HFF-Myc (cell line): ENCODE data around the gene NSMCE4A.

ENCODE experiments used
- DNase-seq: peaks from one replicate; pipeline ENCODE4 v3.0.0-alpha.2; 2011; ENCODE audit warnings: low read depth; ENCODE audit errors: extremely low read depth
- H3K4me3 ChIP-seq: replicated peaks from 2 replicates; pipeline ENCODE4 v1.5.1; 2011; ENCODE audit warnings: low read depth, mild to moderate bottlenecking, control low read depth, low read length
- CTCF ChIP-seq: IDR thresholded peaks from 2 replicates; pipeline ENCODE4 v1.5.1; 2012; ENCODE audit warnings: mild to moderate bottlenecking, low read depth, low read length, control low read depth; ENCODE audit errors: missing control alignments

NSMCE4A gene

GRCh38 chr10:121988361-121989324 is 13.6 kb upstream of the NSMCE4A start, which contains the start of gene TACC2:
TSS of gene TACC2 (plus strand) at chr10:121989163. CDS start at chr10:122021982, 32,819 bp downstream.
- H3K4me3 ChIP-seq, result no peak within 1 kb of the TSS
- no peak for TF ChIP-seq CTCF
- no peak for DNase-seq

GRCh38 chr10:121984463-121984862 is 9.4 kb upstream of the NSMCE4A start:
- TF ChIP-seq CTCF, result no peak
- no peak for DNase-seq
- H3K4me3 ChIP-seq, result no peak overlapping the region

- H3K4me3 ChIP-seq, result no peak overlapping the region
- TF ChIP-seq CTCF, result no peak
- no peak for DNase-seq
These were observed 8.8 kb upstream of the NSMCE4A start for GRCh38 chr10:121983852-121984251.

GRCh38 chr10:121981346-121981745 is 6.3 kb upstream of the NSMCE4A start:
- no peak for DNase-seq
- TF ChIP-seq CTCF, result no peak
- no peak overlapping the region for H3K4me3 ChIP-seq

GRCh38 chr10:121978511-121978910 is 3.5 kb upstream of the NSMCE4A start:
- DNase-seq, result no peak
- no peak overlapping the region for H3K4me3 ChIP-seq
- no peak for TF ChIP-seq CTCF

- TF ChIP-seq CTCF, result no peak
- H3K4me3 ChIP-seq, result no peak overlapping the region
These were observed 1.6 kb upstream of the NSMCE4A start for GRCh38 chr10:121976607-121977006.

More at GRCh38 chr10:121976607-121977006, 1.6 kb upstream of the NSMCE4A start:
- no peak for DNase-seq
